ENCODE measurements around the gene RB1.

DNA sequence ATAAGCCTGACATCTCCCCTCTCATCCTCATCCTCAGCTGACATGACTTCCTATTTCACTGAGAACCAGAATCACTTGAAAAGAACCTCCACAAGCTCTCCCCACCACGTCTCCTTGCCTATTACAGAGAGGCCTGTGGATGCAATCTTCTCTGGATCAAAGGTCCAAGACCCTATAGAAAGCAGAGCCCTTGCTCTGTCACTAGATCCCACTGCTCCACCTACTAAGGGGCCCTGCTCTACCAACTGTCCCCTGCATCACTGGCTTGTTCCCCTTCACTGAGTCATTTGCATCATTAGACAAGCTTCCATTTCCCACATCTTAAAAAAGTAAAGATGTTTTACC lies 188.5 kb downstream of the RB1 start:
- TF ChIP-seq POLR2A (IDR thresholded peaks at IDR 0.05; ENCODE audit: low read depth, low read length) (no peak; the same call in 1 of the 2 replicates), TAF1 (IDR thresholded peaks at IDR 0.05; ENCODE audit: borderline replicate concordance, low read depth, low read length) (no peak), POLR2AphosphoS5 (IDR thresholded peaks at IDR 0.05; ENCODE audit: low read depth, low read length) (no peak)

Data from GM12892 (cell line).